ENCODE measurements around the gene OSTC.

Gene OSTC

GRCh38 chr4:108650212-108651013 is at the start of gene OSTC:
Gene OSTC, plus strand, starts transcription at chr4:108650599. Its CDS starts 57 bp downstream, at chr4:108650656.
- peak; percentile 92 for DNase-seq

GRCh38 chr4:108601106-108601505 is 49.3 kb upstream of the OSTC start:
- no peak for DNase-seq

DNA sequence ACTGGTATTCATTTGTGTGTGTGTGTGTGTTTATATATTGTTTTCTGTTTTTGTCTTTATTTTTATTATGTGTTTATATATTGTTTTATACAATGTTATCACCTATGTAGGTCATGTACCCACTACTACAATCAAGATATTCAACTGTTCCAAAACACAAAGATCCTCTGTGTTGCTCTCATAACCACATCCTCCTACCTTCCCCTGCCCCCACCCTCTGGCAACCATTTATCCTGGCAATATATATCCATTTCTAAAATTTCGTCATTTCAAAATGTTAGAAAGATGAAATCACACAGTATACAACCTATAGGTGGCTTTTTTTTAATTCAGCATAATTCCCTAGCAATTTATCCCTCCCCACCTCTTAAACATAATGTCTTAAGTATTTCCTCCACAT is 48.9 kb upstream of the OSTC start:
- no peak for DNase-seq

GRCh38 chr4:108602163-108602562 is 48.2 kb upstream of the OSTC start:
- no peak for DNase-seq

- DNase-seq = no peak
Measured at GRCh38 chr4:108607079-108607815, 43.2 kb upstream of the OSTC start.

DNA sequence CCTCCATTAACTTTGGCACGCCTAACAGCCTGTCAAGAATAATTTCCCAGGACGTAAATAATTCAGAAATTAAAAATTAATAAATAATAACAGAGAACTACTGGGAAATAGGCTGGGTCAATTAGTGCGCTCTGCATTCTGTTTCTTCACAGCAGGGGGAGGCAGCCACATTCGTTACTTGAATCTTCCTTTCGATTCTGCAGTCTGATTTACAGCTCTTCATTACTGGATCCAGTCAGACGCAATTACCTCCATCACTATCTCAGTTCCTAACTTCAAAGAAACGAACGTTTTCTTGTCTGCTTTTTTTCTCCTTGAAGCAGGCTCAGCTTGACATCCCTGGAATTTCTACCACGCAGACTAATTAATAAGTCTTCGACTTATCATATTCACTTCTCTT is 39.0 kb upstream of the OSTC start:
- DNase-seq = no peak

GRCh38 chr4:108612365-108612764 is 38.0 kb upstream of the OSTC start:
- DNase-seq = no peak

DNA sequence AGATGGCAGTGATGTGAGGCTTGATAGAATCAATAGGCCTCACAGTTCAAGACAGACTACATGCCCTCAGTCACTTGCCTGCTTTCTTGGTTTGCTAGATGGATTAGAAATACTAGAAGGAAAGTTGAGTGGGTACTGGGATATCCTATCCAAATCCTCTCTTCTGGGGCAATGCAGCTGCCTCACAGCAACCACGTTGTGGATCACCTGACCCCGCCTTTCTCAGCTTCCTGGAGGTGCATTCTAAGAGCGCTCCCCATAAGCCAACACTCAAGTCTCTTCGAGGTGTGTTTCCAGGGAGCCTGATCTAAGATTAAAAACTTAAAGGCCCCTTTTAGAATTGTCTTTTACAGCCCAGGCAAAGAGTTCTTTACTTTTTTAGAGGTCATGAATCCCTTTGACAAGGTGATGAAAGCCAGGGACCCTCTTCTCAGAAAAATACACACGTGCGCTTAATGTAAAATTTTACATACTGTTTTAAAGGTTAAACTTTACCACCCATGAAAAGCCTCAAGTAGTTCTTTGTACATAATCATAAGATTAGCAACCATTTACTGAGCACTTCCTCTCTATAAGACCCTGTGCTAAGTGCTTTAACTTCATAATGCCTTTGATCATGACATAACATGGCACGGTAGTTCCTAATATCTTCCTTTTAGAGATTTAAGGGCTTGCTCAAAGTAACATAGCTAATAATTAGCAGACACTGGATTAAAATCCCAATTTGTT is 30.9 kb upstream of the OSTC start:
- DNase-seq = peak; percentile 32

DNA sequence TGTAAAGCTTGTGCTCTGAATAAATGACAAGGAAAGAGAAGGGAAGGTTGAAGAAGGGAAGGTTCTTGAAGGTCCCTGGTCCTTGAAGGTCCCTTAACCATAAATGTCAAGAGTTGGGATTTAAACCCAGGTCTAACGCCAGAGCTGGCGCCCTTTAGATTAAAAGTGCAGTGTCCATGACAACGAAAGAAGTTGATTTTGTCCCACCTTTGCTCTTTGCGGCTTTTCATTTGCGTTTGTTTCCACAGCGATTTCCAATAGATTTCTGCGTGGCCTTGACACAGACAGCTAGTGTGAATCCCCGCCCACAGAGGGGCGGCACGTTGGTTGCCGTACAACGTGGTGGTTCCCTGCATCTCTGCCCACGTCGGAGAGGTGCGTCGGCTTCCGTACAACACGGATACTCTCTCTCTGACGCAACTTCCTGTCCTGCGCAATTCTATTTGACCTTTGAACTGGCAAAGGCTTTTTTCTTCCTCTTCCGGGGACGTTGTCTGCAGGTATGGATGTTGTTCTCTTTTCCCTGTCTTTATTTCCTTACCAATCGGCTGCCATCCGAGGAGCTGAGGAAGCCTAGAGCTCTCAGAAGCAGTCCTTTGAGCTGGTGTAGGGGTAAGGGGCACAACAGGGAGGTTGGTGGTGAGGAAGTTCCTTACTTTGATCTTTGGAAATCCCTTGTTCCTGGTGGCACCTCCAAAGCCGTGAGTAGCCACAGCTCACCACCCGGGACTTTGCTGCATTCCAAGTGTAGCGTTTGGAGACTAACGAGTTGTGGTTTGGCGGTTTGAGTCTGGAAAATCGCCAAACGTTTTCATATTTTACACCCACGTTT is 30.1 kb upstream of the OSTC start, which contains the start of gene RPL34:
TSS of gene RPL34 (plus strand) at position 476 of the 832 bp plus-strand sequence. CDS start 1,384 bp downstream, outside the sequence.
- DNase-seq = peak; percentile 93

DNA sequence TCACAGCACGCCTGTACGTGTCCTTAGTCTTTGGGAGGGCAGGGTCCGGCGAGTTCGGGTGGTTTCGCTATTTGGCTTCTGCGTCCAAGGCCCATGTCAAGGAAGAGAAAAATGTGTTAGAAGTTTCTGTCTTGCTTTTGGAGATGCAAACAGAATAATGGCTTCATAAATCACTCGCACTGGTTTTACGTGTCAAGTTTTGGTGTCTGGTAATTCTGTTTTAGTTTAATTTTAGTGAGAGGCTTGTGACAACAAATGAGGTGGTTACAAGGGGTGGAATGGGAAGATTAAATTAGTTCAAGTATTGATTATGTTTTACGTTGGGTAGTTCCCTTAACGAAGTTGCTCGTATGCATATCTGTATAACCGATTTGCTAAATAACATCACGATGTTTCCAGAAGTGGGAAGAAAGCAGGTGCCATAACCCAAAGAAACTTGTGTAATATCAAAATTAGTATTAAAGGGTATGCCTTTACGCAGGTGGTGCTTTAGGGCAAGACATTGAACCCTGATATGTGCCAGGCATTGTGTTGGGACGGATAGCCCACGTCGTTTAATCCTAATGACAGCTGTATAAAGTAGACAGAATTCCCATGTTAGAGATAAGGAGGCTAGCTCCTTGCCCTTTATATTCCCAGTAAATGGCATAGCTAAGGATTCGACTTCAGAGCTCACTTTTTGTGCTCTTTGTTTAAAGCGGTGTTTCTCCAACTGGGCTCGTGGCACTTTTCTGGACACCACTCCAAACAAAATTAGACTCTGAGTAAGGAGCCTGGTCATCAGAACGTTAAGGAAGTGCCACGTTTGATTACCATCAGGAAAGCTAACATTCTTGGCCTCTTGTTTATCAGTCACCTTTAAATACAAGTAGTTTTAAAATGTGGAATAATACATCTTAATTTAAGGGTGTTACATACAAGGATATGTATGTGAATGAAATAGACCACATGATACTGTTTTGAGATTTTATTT is 29.2 kb upstream of the OSTC start:
- no peak for DNase-seq

- DNase-seq = no peak
Measured at GRCh38 chr4:108622022-108622421, 28.4 kb upstream of the OSTC start.

DNA sequence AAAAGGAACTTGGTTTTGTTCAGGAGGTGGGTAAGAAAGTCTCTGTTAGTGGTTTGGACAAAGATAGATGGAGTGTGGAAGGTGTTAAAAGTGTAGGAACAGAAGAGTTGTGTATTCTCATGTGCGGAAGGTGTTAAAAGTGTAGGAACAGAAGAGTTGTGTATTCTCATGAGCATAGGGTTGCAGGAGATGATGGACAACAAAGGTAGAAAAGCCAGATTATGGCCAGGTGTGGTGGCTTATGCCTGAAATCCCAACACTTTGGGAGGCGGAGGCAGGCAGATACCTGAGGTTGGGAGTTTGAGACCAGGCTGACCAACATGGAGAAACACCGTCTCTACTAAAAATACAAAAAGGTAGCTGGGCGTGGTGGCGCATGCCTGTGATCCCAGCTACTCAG is 27.6 kb upstream of the OSTC start:
- no peak for DNase-seq

- DNase-seq = no peak
Measured at GRCh38 chr4:108624263-108625056, 25.9 kb upstream of the OSTC start.

GRCh38 chr4:108626056-108626455 is 24.3 kb upstream of the OSTC start:
- DNase-seq = no peak

DNA sequence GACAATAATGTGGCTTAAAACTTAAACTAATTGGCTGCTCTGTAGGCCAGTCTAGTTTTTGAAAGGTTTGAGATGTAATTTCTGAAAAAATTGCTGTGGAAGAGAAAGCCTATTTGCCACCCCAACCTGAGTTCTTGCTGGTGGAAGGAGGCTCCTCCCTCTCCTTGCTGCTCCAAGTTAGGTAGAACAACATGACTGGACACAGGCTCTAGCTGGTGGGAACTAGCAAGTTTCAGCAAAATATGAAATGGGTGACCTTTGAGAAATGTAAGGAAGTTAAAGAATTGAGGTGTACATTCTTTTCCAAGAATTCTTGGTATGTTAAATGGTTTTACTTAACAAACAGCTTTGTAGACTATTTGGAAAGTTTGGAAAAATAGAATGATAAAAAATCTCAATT is 22.0 kb upstream of the OSTC start:
- no peak for DNase-seq

GRCh38 chr4:108635070-108635655 is 15.2 kb upstream of the OSTC start:
- DNase-seq = no peak

DNA sequence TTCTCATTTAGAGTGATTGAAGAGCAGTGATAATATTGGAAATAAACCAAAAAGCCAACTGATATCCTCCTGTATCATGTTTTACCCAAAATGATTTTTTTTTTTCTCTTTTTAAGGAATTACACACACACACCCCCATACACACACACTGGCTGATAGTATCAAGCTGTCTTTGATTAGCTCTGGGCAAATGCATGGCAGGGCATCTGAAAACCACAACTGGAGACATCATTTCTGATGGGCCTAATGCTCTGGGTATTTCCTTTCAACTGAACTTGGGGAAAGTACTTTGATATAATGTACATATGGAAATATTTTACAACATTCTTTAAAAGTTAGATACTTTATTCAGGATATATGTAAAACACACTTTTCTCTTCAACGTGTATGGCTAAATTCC is 14.2 kb upstream of the OSTC start:
- DNase-seq = no peak

GRCh38 chr4:108637856-108638255 is 12.5 kb upstream of the OSTC start:
- DNase-seq = no peak

DNA sequence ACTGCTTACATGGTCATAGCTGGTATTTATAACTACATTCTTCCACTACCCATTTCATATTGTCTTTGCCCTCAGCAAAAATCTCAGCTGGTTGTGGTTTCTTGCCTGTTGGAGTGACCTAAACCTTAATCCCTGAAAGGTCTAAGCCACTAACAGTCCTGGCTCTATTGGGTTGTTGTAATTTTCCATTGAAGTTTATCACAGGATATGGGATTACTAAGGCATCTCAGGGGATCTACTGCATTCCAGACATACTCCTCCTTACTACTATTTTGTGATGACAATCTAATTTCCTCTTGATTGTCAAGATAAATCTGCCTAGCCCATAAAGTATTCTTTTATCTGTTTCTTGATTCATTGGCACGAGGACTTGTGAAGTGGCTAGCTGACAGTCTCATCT is 6.2 kb upstream of the OSTC start:
- DNase-seq = no peak

DNA sequence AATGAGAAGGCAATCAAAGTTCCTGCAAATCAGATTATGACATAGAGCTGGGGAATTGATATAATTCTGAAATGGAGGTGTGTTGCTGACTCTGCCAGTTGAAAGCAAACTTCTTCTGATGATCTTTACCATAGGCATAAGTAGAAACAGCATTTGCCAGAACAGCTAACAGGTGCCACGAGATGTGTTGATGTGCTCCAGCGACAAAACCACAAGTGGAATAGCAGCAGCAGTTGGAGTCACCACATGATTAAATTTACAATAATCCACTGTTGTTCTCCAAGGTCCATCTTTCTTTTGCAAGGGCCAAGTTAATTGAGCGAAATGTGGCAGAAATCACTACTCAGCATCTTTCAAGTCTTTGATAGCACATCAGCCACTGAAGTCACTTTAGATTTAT is 3.7 kb upstream of the OSTC start:
- no peak for DNase-seq

All from activated T-cell treated with anti-CD3 and anti-CD28 coated beads, Interleukin-2, amount 50 U/mL, for 1 hour (primary cell).